PFSK-1 (cell line): ENCODE data around the gene MED26.

Experiments used
- POLR2AphosphoS5 ChIP-seq: IDR thresholded peaks from 2 replicates; pipeline ENCODE4 v1.6.1; 2012; ENCODE audit warnings: low read depth, mild to moderate bottlenecking, control low read depth, low read length, moderate library complexity
- REST ChIP-seq, 2 experiments: IDR thresholded peaks; 2 replicates each; pipeline versions ENCODE4 v1.6.1 to v1.8.0; 2011 to 2012; ENCODE audit warnings: low read depth in 2 of 2, low read length in 2 of 2, control low read depth in 1 of 2, inconsistent platforms in 1 of 2, mild to moderate bottlenecking in 1 of 2, moderate library complexity in 1 of 2; ENCODE audit not compliant: insufficient read depth in 1 of 2
- TAF1 ChIP-seq: IDR thresholded peaks from 2 replicates; pipeline ENCODE4 v1.6.1; 2012; ENCODE audit warnings: low read length, control low read depth, borderline replicate concordance; ENCODE audit not compliant: insufficient read depth

GRCh38 chr19:16532440-16533234 lies 95.4 kb downstream of the MED26 start:
- TF ChIP-seq TAF1 (no peak), POLR2AphosphoS5 (no peak), REST (IDR thresholded peaks at IDR 0.05; ENCODE audit: insufficient read depth in 1 of 2, low read depth in 2 of 2, low read length in 2 of 2) (no peak)
